AG04449 (cell line): Measurements from ENCODE around the gene RUNX2.

Source experiments
- CTCF ChIA-PET: fragments of 350-600 bp; formaldehyde crosslinking; extraction: SDS; loops from one replicate; lab custom pipeline; 2021; ENCODE audit warnings: antibody characterized with exemption; lab: Yijun Ruan, JAX
- POLR2A ChIA-PET: fragments of 400-600, 350-600 bp; formaldehyde crosslinking; extraction: SDS; loops from one replicate; lab custom pipeline; 2020; ENCODE audit warnings: antibody characterized with exemption, inconsistent platforms; lab: Yijun Ruan, JAX
- DNase-seq: peaks from one replicate; pipeline ENCODE4 v3.0.0-alpha.2; 2010; ENCODE audit warnings: low read depth, low spot score
- H3K4me3 ChIP-seq: 2 replicates; pipeline ENCODE4 v1.5.1; 2011; ENCODE audit warnings: low read depth, mild to moderate bottlenecking, control low read depth, low read length
- CTCF ChIP-seq: IDR thresholded peaks from one replicate; pipeline ENCODE4 v1.5.1; 2011; ENCODE audit warnings: mild to moderate bottlenecking, moderate library complexity, low read length, control low read depth, inconsistent platforms; ENCODE audit not compliant: insufficient read depth; ENCODE audit errors: missing control alignments

RUNX2 gene

GRCh38 chr6:45442716-45443115 lies 114.6 kb downstream of the RUNX2 start:
- TF ChIP-seq CTCF: no peak
- POLR2A ChIA-PET: no interaction called here
- no peak for DNase-seq
- H3K4me3 ChIP-seq: no peak overlapping the region
- CTCF ChIA-PET: interaction anchor here (1.0 to 1.3 kb wide), 2 partner anchors 272 to 967 kb away, joined by 4 to 5 read pairs; no protein-coding TSS in a partner anchor

- ChIA-PET CTCF (no interaction called here), POLR2A (interaction anchor here (1.2 to 1.7 kb wide), 3 partner anchors 8 to 252 kb away, joined by 3 to 4 read pairs (median 3); no protein-coding TSS in a partner anchor)
- no peak for TF ChIP-seq CTCF
- no peak for DNase-seq
- H3K4me3 ChIP-seq: no peak overlapping the region
Observed at GRCh38 chr6:45445364-45445748, 117.2 kb downstream of the RUNX2 start.

GRCh38 chr6:45445749-45446549 lies 117.8 kb downstream of the RUNX2 start:
- H3K4me3 ChIP-seq: no peak overlapping the region
- ChIA-PET POLR2A (interaction anchor here (1.2 to 1.7 kb wide), 3 partner anchors 9 to 252 kb away, joined by 3 to 4 read pairs (median 3); no protein-coding TSS in a partner anchor), CTCF (no interaction called here)
- no peak for TF ChIP-seq CTCF
- peak; percentile 97 for DNase-seq

GRCh38 chr6:45447005-45447404 lies 118.9 kb downstream of the RUNX2 start:
- POLR2A ChIA-PET: no interaction called here
- no peak for TF ChIP-seq CTCF

GRCh38 chr6:45447716-45448115 lies 119.6 kb downstream of the RUNX2 start:
- no peak for DNase-seq
- no peak for TF ChIP-seq CTCF
- no peak overlapping the region for H3K4me3 ChIP-seq
- POLR2A ChIA-PET: no interaction called here
- CTCF ChIA-PET: interaction anchor here (1.3 kb wide), 1 partner anchor 792 kb away, joined by 3 read pairs; no protein-coding TSS in a partner anchor

More at GRCh38 chr6:45447005-45447404, 118.9 kb downstream of the RUNX2 start:
- DNase-seq: no peak
- H3K4me3 ChIP-seq: no peak overlapping the region
- CTCF ChIA-PET: no interaction called here
